ENCODE measurements around the gene CHAF1A. TPM values are rescaled to one million over a fixed set of nuclear protein-coding genes. Genes with fewer than 3 reads are reported as not detected.
A peak's percentile ranks its signal among the peaks of the same experiment; 100 is the strongest.

The CHAF1A gene
- total RNA-seq, 1 experiment from 2014 or later = 161 TPM

DNA sequence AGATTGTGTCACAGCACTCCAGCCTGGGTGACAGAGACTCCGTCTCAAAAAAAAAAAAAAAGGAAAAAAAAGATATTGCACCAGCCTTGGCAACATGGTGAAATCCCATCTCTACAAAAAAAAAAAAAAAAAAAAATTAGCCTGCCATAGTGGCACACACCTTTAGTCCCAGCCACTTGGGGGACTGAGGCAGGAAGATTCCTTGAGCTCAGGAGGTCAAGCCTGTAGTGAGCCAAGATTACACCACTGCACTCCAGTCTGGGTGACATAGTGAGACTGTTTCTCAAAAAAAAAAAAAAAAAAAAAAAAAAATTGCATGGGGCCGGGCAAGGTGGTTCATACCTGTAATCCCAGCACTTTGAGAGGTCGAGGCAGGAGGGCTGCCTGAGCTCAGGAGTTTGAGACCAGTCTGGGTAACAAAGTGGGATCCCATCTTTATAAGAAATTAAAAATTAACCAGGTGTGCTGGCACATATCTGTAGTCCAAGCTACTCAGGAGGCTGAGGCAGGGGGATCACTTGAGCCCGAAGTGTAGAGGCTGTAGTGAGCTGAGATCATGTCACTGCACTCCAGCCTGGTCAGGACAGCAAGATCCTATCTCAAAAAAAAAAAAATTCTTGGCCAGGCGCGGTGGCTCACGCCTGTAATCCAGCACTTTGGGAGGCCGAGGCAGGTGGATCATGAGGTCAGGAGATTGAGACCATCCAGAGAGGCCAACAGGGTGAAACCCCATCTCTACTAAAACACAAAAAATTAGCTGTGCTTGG, 62.6 kb downstream of the CHAF1A start:
- Mint-ChIP-seq H3K9me3 (no peaks in the 10 kb centered on the region; the same call in 1 of the 2 replicates), H3K4me1 (no peaks in the 10 kb centered on the region), H3K27ac (no peak overlapping the region), H3K4me3 (no peak overlapping the region), H3K27me3 (ENCODE audit: low read depth) (peaks cover 13% of the 10 kb centered on the region), H3K36me3 (no peaks in the 10 kb centered on the region)
- TF ChIP-seq TP53 (CRISPR knock-in tag; IDR thresholded peaks at IDR 0.05) (no peak), FOXJ3 (CRISPR knock-in tag; IDR thresholded peaks at IDR 0.05; ENCODE audit: borderline replicate concordance) (no peak), ETV6 (CRISPR knock-in tag; IDR thresholded peaks at IDR 0.05) (no peak), TCF7 (CRISPR knock-in tag; IDR thresholded peaks at IDR 0.05; ENCODE audit: low read depth) (no peak), USF1 (CRISPR knock-in tag; IDR thresholded peaks at IDR 0.05) (no peak), CREB1 (CRISPR knock-in tag; IDR thresholded peaks at IDR 0.05) (no peak), ZNF138 (CRISPR knock-in tag; conservative IDR thresholded peaks at IDR 0.05) (no peak), ZNF263 (CRISPR knock-in tag; IDR thresholded peaks at IDR 0.05; ENCODE audit: low read depth) (no peak), ATF1 (CRISPR knock-in tag; IDR thresholded peaks at IDR 0.05) (no peak), NR3C1 (CRISPR knock-in tag; conservative IDR thresholded peaks at IDR 0.05; ENCODE audit: low read depth) (no peak), FOXK1 (CRISPR knock-in tag; IDR thresholded peaks at IDR 0.05) (no peak), ERG (CRISPR knock-in tag; IDR thresholded peaks at IDR 0.05) (no peak), ZNF423 (CRISPR knock-in tag; IDR thresholded peaks at IDR 0.05) (no peak)
- TF ChIP-seq, protein P1, sequence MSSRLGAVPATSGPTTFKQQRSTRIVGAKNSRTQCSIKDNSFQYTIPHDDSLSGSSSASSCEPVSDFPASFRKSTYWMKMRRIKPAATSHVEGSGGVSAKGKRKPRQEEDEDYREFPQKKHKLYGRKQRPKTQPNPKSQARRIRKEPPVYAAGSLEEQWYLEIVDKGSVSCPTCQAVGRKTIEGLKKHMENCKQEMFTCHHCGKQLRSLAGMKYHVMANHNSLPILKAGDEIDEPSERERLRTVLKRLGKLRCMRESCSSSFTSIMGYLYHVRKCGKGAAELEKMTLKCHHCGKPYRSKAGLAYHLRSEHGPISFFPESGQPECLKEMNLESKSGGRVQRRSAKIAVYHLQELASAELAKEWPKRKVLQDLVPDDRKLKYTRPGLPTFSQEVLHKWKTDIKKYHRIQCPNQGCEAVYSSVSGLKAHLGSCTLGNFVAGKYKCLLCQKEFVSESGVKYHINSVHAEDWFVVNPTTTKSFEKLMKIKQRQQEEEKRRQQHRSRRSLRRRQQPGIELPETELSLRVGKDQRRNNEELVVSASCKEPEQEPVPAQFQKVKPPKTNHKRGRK (CRISPR knock-in tag; IDR thresholded peaks at IDR 0.05; ENCODE audit: borderline replicate concordance) = no peak
- DNase-seq (ENCODE audit: low spot score) (no peak), ATAC-seq (no peak)
- POLR2A ChIA-PET = interaction anchor here (0.7 kb wide), 1 partner anchor 10 kb away, joined by 4 read pairs; no protein-coding TSS in a partner anchor
- CTCF ChIA-PET = interaction anchor here (0.7 to 1.0 kb wide), 3 partner anchors 91 to 409 kb away, joined by 3 to 4 read pairs (median 3); no protein-coding TSS in a partner anchor

GRCh38 chr19:4467835-4468234, 65.4 kb downstream of the CHAF1A start:
- POLR2A ChIA-PET = no interaction called here
- TF ChIP-seq ZBTB21 (CRISPR knock-in tag; IDR thresholded peaks at IDR 0.05; ENCODE audit: borderline replicate concordance) = no peak
- TF ChIP-seq ELF4 (CRISPR knock-in tag; IDR thresholded peaks at IDR 0.05; ENCODE audit: low read depth) = no peak
- TF ChIP-seq ZNF121 (CRISPR knock-in tag; IDR thresholded peaks at IDR 0.05) = no peak
- CTCF ChIA-PET = interaction anchor here (0.6 to 0.9 kb wide), 2 partner anchors 56 to 206 kb away, joined by 3 to 4 read pairs; no protein-coding TSS in a partner anchor
- H3K4me3 Mint-ChIP-seq = no peak overlapping the region
- H3K27me3 Mint-ChIP-seq (ENCODE audit: low read depth) = peaks cover 3% of the 10 kb centered on the region
- H3K9me3 Mint-ChIP-seq = no peaks in the 10 kb centered on the region; the same call in 1 of the 2 replicates
- H3K27ac Mint-ChIP-seq = no peak overlapping the region
- DNase-seq (ENCODE audit: low spot score) (no peak), ATAC-seq (no peak)
- no peaks in the 10 kb centered on the region for H3K36me3 Mint-ChIP-seq
- no peaks in the 10 kb centered on the region for H3K4me1 Mint-ChIP-seq

DNA sequence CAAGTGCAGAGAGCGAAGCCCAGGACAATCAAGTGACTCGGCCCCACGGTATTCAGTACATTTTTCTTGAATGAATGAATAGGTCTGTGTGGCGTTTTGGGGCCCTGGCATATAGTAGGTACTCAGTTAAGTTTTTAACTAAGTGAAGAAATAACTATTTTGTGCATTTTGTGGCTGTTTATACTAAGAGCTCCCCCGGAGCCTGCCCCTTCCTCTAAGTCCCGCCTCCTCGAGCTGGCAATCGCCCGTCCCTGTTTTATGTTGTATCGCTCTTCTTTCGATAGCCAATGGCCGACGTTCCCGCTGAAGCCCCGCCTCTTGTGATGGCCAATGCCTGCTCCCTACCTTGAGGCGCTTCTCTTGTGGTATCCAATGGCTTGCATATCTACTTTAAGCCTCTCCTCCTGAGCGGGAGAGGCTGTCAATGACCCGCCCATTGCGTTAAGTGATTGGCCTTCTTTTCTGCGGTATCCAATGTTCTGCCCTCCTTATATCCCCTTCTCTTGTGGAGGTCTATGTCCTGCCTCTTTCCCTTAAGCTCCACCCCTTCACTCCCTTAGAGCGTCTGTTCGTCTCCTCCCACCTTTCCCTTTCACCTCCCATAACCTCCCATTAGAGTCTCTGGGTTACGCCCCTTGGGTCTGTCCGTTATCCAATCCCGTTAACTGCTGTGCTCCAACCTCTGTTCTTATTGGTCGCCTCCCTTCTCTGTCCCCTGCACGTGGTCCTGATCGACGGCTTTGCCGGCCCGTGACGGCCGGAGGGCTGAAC, 69.1 kb downstream of the CHAF1A start:
- ATAC-seq = peak; percentile 88
- H3K9me3 Mint-ChIP-seq = no peaks in the 10 kb centered on the region; the same call in 1 of the 2 replicates
- peaks cover 10% of the 10 kb centered on the region for H3K4me1 Mint-ChIP-seq
- peaks cover 4% of the 10 kb centered on the region for H3K36me3 Mint-ChIP-seq
- H3K27ac Mint-ChIP-seq = no peak overlapping the region
- H3K27me3 Mint-ChIP-seq (ENCODE audit: low read depth) = no peaks in the 10 kb centered on the region
- ChIA-PET POLR2A (interaction anchor here (0.6 to 1.5 kb wide), 5 partner anchors 45 to 1262 kb away, joined by 3 to 5 read pairs (median 3); partner anchors contain the start of genes CHAF1A and PLIN5), CTCF (interaction anchor here (0.7 to 6.3 kb wide), 19 partner anchors 10 to 338 kb away, joined by 3 to 79 read pairs (median 5); partner anchors contain the start of genes CHAF1A, PLIN5 and SH3GL1)
- H3K4me3 Mint-ChIP-seq = no peak overlapping the region
- peak; percentile 97 for DNase-seq (ENCODE audit: low spot score)
- TF ChIP-seq ZNF219 (CRISPR knock-in tag; IDR thresholded peaks at IDR 0.05; ENCODE audit: borderline replicate concordance) (no peak), NFYB (CRISPR knock-in tag; conservative IDR thresholded peaks at IDR 0.05; ENCODE audit: low read depth) (peak; percentile 99), SP1 (CRISPR knock-in tag; conservative IDR thresholded peaks at IDR 0.05) (peak; percentile 97), USF2 (CRISPR knock-in tag; IDR thresholded peaks at IDR 0.05) (peak; percentile 99), FOXK1 (CRISPR knock-in tag; IDR thresholded peaks at IDR 0.05) (0 out of 2 replicates have a peak, but pooled peaks have one; percentile 36)
- TF ChIP-seq, protein P2, sequence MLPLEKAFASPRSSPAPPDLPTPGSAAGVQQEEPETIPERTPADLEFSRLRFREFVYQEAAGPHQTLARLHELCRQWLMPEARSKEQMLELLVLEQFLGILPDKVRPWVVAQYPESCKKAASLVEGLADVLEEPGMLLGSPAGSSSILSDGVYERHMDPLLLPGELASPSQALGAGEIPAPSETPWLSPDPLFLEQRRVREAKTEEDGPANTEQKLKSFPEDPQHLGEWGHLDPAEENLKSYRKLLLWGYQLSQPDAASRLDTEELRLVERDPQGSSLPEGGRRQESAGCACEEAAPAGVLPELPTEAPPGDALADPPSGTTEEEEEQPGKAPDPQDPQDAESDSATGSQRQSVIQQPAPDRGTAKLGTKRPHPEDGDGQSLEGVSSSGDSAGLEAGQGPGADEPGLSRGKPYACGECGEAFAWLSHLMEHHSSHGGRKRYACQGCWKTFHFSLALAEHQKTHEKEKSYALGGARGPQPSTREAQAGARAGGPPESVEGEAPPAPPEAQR (CRISPR knock-in tag; IDR thresholded peaks at IDR 0.05) = no peak
- TF ChIP-seq, protein P3, sequence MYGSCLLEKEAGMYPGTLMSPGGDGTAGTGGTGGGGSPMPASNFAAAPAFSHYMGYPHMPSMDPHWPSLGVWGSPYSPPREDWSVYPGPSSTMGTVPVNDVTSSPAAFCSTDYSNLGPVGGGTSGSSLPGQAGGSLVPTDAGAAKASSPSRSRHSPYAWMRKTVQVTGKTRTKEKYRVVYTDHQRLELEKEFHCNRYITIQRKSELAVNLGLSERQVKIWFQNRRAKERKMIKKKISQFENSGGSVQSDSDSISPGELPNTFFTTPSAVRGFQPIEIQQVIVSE (CRISPR knock-in tag; IDR thresholded peaks at IDR 0.05; ENCODE audit: borderline replicate concordance) = no peak
